BE2C (cell line): ENCODE measurements around the gene MANBA.

Experiments used
- DNase-seq: peaks from one replicate; pipeline ENCODE4 v3.0.0-alpha.2; 2020
- H3K27me3 ChIP-seq: fragments of 250-450 bp; sonication (Bioruptor Pico); 2 replicates; pipeline ENCODE4 v1.5.1; 2020; ENCODE audit warnings: mild to moderate bottlenecking
- H3K36me3 ChIP-seq: fragments of 250-450 bp; sonication (Bioruptor Pico); 2 replicates; pipeline ENCODE4 v1.5.1; 2020; ENCODE audit warnings: mild to moderate bottlenecking
- H3K4me1 ChIP-seq: fragments of 250-450 bp; sonication (Bioruptor Pico); 2 replicates; pipeline ENCODE4 v1.5.1; 2020
- H3K4me3 ChIP-seq: 2 replicates; pipeline ENCODE4 v1.5.1; 2011; ENCODE audit warnings: low read depth, low read length
- H3K9me3 ChIP-seq: fragments of 250-450 bp; sonication (Bioruptor Pico); 2 replicates; pipeline ENCODE4 v1.5.1; 2020
- CTCF ChIP-seq: IDR thresholded peaks from 2 replicates; pipeline ENCODE4 v1.5.1; 2012; ENCODE audit warnings: mild to moderate bottlenecking, low read depth, low read length

Gene MANBA

GRCh38 chr4:102794999-102795398 lies 34.2 kb upstream of the MANBA start:
- H3K27me3 ChIP-seq, result no peaks in the 10 kb centered on the region
- peaks cover 48% of the 10 kb centered on the region for H3K36me3 ChIP-seq
- no peaks in the 10 kb centered on the region for H3K4me1 ChIP-seq
- no peak for TF ChIP-seq CTCF
- no peaks in the 10 kb centered on the region for H3K9me3 ChIP-seq
- H3K4me3 ChIP-seq, result no peak overlapping the region
- no peak for DNase-seq

- TF ChIP-seq CTCF, result no peak
- H3K36me3 ChIP-seq, result peaks cover 26% of the 10 kb centered on the region
- DNase-seq, result no peak
- H3K4me1 ChIP-seq, result no peaks in the 10 kb centered on the region
- no peak overlapping the region for H3K4me3 ChIP-seq
- H3K27me3 ChIP-seq, result no peaks in the 10 kb centered on the region
- no peaks in the 10 kb centered on the region for H3K9me3 ChIP-seq
Observed at GRCh38 chr4:102792361-102792936, 31.7 kb upstream of the MANBA start.

- H3K4me1 ChIP-seq, result no peaks in the 10 kb centered on the region
- no peak for DNase-seq
- H3K27me3 ChIP-seq, result no peaks in the 10 kb centered on the region
- H3K36me3 ChIP-seq, result peaks cover 23% of the 10 kb centered on the region
- H3K4me3 ChIP-seq, result no peak overlapping the region
- TF ChIP-seq CTCF, result no peak
- H3K9me3 ChIP-seq, result no peaks in the 10 kb centered on the region
Observed at GRCh38 chr4:102791318-102791835, 30.6 kb upstream of the MANBA start.

- Histone ChIP-seq H3K36me3 (peaks cover 6% of the 10 kb centered on the region; the same call in 1 of the 2 replicates), H3K27me3 (no peaks in the 10 kb centered on the region), H3K9me3 (no peaks in the 10 kb centered on the region), H3K4me3 (no peak overlapping the region), H3K4me1 (no peaks in the 10 kb centered on the region)
- TF ChIP-seq CTCF, result no peak
- DNase-seq, result no peak
Observed at GRCh38 chr4:102789317-102789717, 28.5 kb upstream of the MANBA start.

GRCh38 chr4:102787944-102788343 lies 27.2 kb upstream of the MANBA start:
- H3K4me3 ChIP-seq, result no peak overlapping the region
- H3K4me1 ChIP-seq, result no peaks in the 10 kb centered on the region
- no peak for DNase-seq
- H3K9me3 ChIP-seq, result no peaks in the 10 kb centered on the region
- TF ChIP-seq CTCF, result no peak
- no peaks in the 10 kb centered on the region for H3K27me3 ChIP-seq
- peaks cover 3% of the 10 kb centered on the region; the same call in 1 of the 2 replicates for H3K36me3 ChIP-seq

- Histone ChIP-seq H3K4me1 (no peaks in the 10 kb centered on the region), H3K4me3 (no peak overlapping the region), H3K27me3 (no peaks in the 10 kb centered on the region), H3K36me3 (peaks cover 3% of the 10 kb centered on the region; the same call in 1 of the 2 replicates), H3K9me3 (no peaks in the 10 kb centered on the region)
- no peak for DNase-seq
- no peak for TF ChIP-seq CTCF
Observed at GRCh38 chr4:102787096-102787881, 26.5 kb upstream of the MANBA start.
